HG03280 (cell line): ENCODE measurements around the gene MAPK13.
"Not testable (repeated sequence)": the region's sequence is repeated elsewhere in the genome, so short reads cannot be mapped to it uniquely, and the experiment has no call there.

Source experiments
- ATAC-seq: cut with Tn5 transposase; IDR thresholded peaks from one replicate; pipeline ENCODE4 v1.9.1; 2021; ENCODE audit warnings: mild to moderate bottlenecking, moderate library complexity; ENCODE audit not compliant: unreplicated experiment

The MAPK13 gene

GRCh38 chr6:36129941-36130666, at the start of gene MAPK13:
TSS of gene MAPK13 (plus strand) at chr6:36130513. CDS start at chr6:36130583, 70 bp downstream.
- ATAC-seq = no peak

DNA sequence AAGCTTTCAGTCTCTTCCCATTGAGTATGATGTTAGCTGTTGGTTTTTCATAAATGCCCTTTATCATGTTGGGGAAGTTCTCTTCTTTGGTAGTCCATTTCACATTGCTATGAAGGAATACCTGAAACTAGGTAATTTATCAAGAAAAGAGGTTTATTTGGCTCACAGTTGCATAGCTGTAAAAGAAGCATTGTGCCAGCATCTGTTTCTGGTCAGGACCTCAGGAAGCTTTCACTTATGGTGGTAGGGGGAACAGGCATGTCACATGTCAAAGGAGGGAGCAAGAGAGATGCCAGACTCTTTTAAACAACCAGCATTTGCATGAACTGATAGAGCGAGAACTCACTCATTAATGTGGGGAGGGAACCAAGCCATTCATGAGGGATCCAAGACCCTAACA, 48.0 kb upstream of the MAPK13 start:
- no peak for ATAC-seq

DNA sequence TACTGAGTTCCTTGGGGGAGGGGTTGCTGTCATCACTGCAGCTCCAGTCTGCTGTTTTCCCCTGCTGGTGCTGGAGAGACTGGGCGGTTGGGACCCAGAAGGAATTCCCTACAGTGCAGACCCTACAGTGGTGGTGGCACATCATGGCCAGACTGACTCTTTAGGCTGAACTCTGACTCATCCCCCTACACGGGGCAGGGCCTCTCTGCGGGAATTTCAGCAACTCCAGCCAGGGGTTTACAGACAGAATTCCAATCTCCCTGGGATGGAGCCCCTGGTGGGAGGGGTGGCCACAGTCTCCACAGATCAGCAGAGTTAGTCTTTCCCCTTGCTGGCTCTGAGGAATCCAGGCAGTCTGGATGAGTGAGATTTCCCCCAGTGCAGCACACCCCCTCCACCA, 46.9 kb upstream of the MAPK13 start:
- no peak for ATAC-seq

DNA sequence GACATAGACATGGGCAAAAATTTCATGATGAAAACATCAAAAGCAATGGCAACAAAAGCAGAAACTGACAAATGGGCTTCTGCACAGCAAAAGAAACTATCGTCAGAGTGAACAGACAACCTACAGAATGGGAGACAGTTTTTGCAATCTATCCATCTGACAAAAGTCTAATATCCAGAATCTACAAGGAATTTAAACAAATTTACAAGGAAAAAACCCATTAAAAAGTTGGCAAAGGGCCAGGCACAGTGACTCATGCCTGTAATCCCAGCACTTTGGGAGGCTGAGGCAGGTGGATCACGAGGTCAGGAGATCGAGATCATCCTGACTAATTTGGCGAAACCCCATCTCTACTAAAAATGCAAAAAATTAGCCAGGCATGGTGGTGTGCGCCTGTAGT, 42.1 kb upstream of the MAPK13 start:
- not testable (repeated sequence) for ATAC-seq

- ATAC-seq = no peak
These were observed 41.3 kb upstream of the MAPK13 start for GRCh38 chr6:36089048-36089447.

DNA sequence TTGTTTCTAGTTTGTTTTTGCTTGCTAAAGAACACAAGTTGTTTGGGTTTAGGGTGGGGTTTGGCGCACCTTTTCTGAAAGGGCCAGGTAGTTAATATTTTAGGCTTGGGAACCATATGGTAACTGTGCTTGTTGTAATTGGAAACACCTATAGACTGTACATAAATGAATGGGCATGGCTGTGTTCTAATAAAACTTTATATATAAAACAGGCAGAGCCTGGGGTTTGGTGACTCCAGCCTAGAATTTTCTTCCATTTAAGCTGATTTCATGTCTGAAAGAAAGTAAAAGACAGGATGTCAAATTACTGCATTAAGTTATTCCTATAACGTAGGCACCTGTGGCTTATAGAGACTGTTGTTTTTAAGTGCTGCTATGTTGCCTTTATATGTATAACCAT, 36.1 kb upstream of the MAPK13 start:
- no peak for ATAC-seq

DNA sequence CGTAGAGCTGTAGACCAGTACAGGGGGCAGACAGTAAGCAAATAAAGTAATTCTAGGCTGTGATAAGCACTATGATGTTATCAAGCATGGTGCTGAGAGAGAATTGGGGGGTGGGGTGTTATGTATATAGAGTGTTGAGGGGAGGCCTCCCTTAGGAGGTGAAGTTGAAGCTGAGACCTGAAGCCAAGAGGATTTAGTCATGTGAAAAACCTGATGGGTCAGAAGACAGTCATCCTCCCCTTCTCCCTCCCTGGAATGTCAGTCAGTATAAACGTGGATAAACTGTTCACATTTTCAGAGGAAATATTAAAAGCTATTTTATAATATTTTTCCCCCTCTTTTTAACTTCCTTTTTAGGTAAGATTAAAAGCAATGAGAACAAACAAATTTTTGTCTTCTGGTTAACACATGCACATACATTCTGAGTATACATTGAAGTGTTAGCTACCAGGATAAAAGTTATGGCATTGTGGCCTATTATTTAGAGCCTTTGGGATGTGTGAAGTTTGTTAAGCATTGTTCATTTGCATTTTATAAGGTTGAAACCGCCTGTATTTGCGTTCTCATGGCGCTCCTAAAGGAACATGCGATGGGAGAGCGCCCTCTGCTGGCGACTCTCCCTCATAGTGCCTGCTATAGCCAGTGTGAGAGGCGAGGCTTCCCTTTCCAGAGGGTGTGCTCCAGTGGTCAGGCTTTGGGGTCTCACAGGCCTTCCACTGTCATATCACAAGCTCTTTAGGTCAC, 35.4 kb upstream of the MAPK13 start:
- peak; percentile 77 for ATAC-seq

GRCh38 chr6:36095497-36096391, 34.6 kb upstream of the MAPK13 start:
- no peak for ATAC-seq

GRCh38 chr6:36098253-36098919, 31.9 kb upstream of the MAPK13 start:
- ATAC-seq = no peak

GRCh38 chr6:36098920-36099647, 31.2 kb upstream of the MAPK13 start:
- ATAC-seq = no peak

GRCh38 chr6:36099869-36100483, 30.3 kb upstream of the MAPK13 start:
- no peak for ATAC-seq

GRCh38 chr6:36101691-36102090, 28.6 kb upstream of the MAPK13 start:
- ATAC-seq = no peak

GRCh38 chr6:36102853-36103252, 27.5 kb upstream of the MAPK13 start:
- ATAC-seq = no peak

GRCh38 chr6:36104836-36105235, 25.5 kb upstream of the MAPK13 start:
- no peak for ATAC-seq

- no peak for ATAC-seq
These were observed 21.2 kb upstream of the MAPK13 start for GRCh38 chr6:36109092-36109491.

GRCh38 chr6:36110050-36110449, 20.3 kb upstream of the MAPK13 start:
- ATAC-seq = no peak

DNA sequence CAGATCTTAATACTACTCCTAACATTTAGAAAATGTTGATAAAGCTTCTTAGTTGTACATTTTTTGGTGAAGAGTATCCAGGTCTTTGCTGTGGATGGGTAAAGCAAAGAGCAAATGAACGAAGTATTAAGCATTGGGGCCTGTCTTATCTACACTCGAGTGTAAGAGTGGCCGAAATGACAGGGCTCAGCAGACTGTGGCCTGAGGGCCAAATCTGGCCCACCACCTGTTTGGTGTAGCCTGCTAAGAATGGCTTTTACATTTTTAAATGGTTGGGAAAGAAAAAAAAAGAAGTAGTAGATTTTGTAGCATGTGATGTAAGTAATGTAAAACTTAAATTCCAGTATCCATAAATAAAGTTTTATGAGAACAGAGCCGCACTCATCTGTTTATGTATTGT, 19.4 kb upstream of the MAPK13 start:
- ATAC-seq = no peak

DNA sequence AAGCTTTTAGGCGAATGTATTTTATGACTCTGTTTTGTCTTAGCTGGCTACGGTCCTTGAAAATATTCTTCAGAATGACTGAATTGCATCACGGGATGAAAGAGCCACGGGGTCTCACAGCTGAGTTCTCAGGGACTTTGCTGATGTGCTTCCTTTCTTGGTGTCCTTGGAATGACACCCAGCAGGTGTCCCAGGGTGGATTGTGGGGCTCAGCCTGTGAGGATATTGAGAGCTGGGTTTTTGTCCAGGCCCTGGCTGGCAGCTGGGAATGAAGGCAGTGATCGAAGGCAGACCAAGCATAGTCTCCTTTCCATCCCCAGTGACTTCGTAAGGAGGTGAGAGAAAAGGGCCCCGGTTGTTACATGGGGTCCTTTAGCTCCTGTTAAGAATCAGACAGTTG, 18.8 kb upstream of the MAPK13 start:
- no peak for ATAC-seq

- no peak for ATAC-seq
These were observed 17.3 kb upstream of the MAPK13 start for GRCh38 chr6:36113049-36113448.

- ATAC-seq = no peak
These were observed 16.6 kb upstream of the MAPK13 start for GRCh38 chr6:36113703-36114102.
